ENCODE results near the gene PRKCB.

Gene PRKCB

DNA sequence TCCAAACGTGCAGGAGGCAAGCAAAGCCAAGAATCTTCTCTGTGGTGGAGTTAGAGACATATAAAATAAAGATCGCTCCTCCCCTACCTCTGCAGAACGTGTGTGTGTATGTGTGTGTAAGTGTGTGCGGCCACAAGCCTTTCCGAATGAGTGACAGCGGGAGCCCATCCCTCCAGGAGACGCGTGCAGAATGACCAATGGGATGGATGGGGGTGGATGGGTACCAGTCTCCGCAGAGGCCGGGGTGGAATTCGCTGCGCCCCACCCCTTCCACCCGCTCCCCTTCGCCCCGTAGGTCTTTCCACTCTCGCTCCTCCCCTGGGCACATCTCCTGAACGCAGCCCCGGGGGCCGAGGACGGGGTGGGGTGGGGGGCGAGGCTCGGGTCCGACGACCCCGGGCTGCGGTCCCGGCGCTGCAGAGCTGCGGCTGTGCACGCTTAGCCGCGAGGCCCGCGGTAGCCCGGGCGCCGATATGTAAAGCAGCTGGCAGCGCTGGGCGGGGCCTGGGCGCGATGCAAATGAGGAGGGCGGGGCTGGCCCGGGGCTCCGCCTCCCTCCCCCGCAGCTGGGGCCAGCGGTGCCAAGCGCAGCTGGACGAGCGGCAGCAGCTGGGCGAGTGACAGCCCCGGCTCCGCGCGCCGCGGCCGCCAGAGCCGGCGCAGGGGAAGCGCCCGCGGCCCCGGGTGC is at the start of gene PRKCB:
PRKCB (plus strand) TSS at position 594 of the 688 bp plus-strand sequence.
- no peak for DNase-seq (ENCODE audit: low spot score)
- TF ChIP-seq, protein P1, sequence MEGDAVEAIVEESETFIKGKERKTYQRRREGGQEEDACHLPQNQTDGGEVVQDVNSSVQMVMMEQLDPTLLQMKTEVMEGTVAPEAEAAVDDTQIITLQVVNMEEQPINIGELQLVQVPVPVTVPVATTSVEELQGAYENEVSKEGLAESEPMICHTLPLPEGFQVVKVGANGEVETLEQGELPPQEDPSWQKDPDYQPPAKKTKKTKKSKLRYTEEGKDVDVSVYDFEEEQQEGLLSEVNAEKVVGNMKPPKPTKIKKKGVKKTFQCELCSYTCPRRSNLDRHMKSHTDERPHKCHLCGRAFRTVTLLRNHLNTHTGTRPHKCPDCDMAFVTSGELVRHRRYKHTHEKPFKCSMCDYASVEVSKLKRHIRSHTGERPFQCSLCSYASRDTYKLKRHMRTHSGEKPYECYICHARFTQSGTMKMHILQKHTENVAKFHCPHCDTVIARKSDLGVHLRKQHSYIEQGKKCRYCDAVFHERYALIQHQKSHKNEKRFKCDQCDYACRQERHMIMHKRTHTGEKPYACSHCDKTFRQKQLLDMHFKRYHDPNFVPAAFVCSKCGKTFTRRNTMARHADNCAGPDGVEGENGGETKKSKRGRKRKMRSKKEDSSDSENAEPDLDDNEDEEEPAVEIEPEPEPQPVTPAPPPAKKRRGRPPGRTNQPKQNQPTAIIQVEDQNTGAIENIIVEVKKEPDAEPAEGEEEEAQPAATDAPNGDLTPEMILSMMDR (IDR thresholded peaks at IDR 0.05): no peak
- no peak within 1 kb of the TSS for H3K27ac ChIP-seq
- H3K4me3 ChIP-seq: peak within 1 kb of the TSS; percentile 77

DNA sequence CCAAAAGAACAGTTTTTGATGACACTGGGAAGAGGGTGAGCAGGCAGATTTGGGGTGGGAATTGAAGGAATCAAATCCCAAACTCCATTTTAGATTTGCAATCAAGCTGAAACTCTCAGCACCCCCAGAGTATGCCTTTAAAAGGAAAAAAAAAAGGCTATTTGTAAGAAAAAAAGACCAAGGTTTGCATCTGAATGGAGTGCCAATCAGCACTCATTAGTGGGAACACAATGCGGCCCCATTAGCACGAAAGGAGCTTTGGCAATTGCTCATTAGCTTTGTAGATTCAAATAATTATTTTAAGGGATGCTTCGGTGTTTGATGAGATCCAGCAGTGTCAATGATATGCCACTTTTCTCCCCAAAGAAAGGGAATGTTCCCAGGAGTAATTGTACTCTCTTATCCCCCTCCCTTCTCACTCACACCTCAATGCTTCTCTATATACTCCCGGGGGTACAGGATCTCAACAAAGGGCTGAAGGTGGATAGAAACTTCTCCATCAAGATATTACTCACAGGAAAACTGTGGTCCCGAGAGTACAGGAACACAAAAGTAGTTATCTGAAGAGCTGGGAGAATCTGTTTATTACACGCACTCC is 48.7 kb upstream of the PRKCB start:
- TF ChIP-seq, protein P1 (IDR thresholded peaks at IDR 0.05): no peak
- no peak overlapping the region for H3K27ac ChIP-seq
- no peak for DNase-seq (ENCODE audit: low spot score)
- H3K4me3 ChIP-seq: no peak overlapping the region

DNA sequence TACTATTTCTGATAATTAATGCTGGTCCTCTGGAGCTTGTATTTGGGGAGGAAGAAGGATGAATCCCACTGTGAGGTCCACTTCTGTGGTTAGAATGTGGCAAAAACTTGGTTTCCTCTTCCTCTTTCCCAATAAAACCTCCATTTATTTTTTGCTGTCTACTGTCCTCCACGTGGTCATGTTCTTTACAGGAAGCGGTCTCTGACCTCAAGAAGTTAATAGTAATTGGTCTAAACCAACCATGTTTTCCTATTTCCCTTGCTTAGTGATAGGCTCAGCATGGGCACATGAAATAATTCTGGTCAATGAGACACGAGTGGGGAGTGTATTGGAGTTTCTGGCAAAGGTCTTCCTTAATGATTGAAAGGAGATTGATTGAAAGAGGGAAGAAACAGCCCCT is 47.1 kb upstream of the PRKCB start:
- Histone ChIP-seq H3K4me3 (no peak overlapping the region), H3K27ac (no peak overlapping the region)
- TF ChIP-seq, protein P1 (IDR thresholded peaks at IDR 0.05): no peak
- no peak for DNase-seq (ENCODE audit: low spot score)

DNA sequence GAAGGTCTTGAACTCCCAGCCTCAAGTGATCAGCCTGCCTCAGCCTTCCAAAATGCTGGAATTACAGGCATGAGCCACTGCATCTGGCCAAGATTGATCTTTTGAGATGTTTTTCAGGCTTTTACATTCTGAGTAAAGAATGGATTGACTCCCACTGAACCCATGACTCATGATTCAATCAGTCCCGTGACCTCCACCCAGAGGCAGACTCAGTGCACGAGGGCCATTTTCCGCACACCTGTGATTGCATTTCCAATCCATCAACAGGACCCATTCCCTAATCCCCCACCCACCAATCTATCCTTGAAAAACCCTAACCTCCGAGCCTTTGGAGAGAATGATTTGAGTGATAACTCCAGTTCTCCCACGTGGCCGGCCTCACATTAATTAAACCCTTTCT is 40.4 kb upstream of the PRKCB start:
- H3K4me3 ChIP-seq: no peak overlapping the region
- TF ChIP-seq, protein P1 (IDR thresholded peaks at IDR 0.05): no peak
- H3K27ac ChIP-seq: no peak overlapping the region
- no peak for DNase-seq (ENCODE audit: low spot score)

DNA sequence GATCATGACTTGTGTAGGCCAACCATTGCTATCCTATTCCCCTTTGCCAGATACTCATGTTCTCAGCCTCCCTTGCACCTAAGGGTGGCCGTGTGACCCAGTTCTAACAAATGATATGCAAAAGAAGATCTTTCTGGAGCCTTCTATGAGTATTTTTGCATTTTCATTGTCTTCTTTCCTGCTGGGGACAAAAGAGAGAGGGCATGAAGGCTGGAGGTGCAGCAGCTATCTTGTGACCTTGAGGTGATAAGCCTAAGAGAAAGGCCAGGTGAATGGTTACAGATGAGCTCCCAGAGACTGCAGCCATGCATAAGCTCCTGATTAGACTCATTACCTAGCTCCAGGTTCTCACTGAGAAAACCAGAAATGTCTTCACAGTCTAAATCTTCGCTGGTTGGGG is 38.8 kb upstream of the PRKCB start:
- Histone ChIP-seq H3K4me3 (no peak overlapping the region), H3K27ac (no peak overlapping the region)
- no peak for DNase-seq (ENCODE audit: low spot score)
- TF ChIP-seq, protein P1 (IDR thresholded peaks at IDR 0.05): no peak

DNA sequence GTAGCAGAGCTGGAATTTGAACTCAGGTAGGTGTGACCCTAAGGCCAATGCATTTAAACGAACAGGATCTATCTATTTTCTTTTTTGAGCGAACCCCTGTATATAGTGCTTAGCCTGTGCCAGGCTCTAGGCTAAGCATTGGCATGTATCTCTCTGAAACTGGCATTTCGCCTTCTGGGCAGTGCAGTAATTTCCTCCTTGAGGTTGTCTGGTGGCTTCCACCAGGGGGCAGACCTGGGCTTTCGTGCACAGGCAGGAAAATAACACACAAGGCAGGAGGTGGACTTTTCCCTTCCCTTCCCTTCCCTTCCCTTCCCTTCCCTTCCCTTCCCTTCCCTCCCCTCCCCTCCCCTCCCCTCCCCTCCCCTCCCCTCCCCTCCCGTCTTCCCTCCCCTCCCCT is 34.4 kb upstream of the PRKCB start:
- no peak overlapping the region for H3K27ac ChIP-seq
- no peak for DNase-seq (ENCODE audit: low spot score)
- TF ChIP-seq, protein P1 (IDR thresholded peaks at IDR 0.05): peak; percentile 31
- no peak overlapping the region for H3K4me3 ChIP-seq

DNA sequence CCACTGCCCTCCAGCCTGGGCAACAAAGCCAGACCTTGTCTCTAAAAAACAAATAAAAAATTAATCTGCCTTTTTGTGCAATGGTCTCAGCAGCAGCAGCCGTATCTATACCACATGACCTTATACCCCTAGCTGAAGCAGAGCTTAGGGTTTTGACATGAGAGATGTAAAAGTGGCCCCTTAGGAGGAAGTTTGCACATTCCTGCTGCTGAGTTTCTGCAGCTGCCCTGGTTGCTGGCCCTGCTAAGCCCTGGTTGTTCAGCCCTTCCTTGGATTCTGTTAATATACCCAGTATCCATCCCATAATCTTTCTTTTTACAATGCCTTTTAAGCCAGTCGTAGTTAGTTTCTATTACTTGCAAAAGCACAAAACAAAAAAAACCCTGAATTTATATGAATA is 33.0 kb upstream of the PRKCB start:
- DNase-seq (ENCODE audit: low spot score): no peak
- Histone ChIP-seq H3K27ac (no peak overlapping the region), H3K4me3 (no peak overlapping the region)
- TF ChIP-seq, protein P1 (IDR thresholded peaks at IDR 0.05): no peak
